Activated CD4-positive, alpha-beta memory T cell treated with anti-CD3 and anti-CD28 coated beads, Interleukin-2, amount 10 ng/mL, durations not matched to agents 7 days and 5 days (primary cell): ENCODE data around the gene UCKL1. TPM values are rescaled to one million over a fixed set of nuclear protein-coding genes. Genes with fewer than 3 reads are reported as not detected.
A peak's percentile ranks its signal among the peaks of the same experiment; 100 is the strongest.
"Not testable (repeated sequence)": the region's sequence is repeated elsewhere in the genome, so short reads cannot be mapped to it uniquely, and the experiment has no call there.

Experiments used
- CTCF ChIA-PET: fragments of 350-600 bp; sonication (Branson Sonifier 250); formaldehyde crosslinking; loops from one replicate; lab custom pipeline; 2021; ENCODE audit warnings: antibody characterized with exemption, inconsistent platforms; lab: Charles Lee
- POLR2A ChIA-PET: fragments of 350-600 bp; sonication (Branson Sonifier 250); formaldehyde crosslinking; loops from one replicate; lab custom pipeline; 2021; ENCODE audit warnings: antibody characterized with exemption; lab: Charles Lee
- DNase-seq: peaks from one replicate; pipeline ENCODE4 v3.0.0-alpha.2; 2020
- H3K27ac Mint-ChIP-seq: one replicate; pipeline ENCODE4 v1.8.0; 2021; ENCODE audit warnings: mild to moderate bottlenecking, mixed read lengths
- H3K27me3 Mint-ChIP-seq: one replicate; pipeline ENCODE4 v1.8.0; 2021; ENCODE audit warnings: mixed read lengths
- H3K36me3 Mint-ChIP-seq: one replicate; pipeline ENCODE4 v1.8.0; 2021; ENCODE audit warnings: low read depth, mixed read lengths
- H3K4me1 Mint-ChIP-seq: one replicate; pipeline ENCODE4 v1.8.0; 2021; ENCODE audit warnings: mixed read lengths
- H3K4me3 Mint-ChIP-seq: one replicate; pipeline ENCODE4 v1.8.0; 2021; ENCODE audit warnings: mild to moderate bottlenecking, mixed read lengths
- H3K9me3 Mint-ChIP-seq: one replicate; pipeline ENCODE4 v1.8.0; 2021; ENCODE audit warnings: mixed read lengths
- total RNA-seq, 2 experiments: library from RNA; stranded (reverse); gene quantifications; one replicate each; pipeline ENCODE4 v1.2.3, GENCODE V29; 2021

UCKL1 gene
- total RNA-seq, 2 experiments from 2014 or later, result 36.3 to 36.6 TPM

GRCh38 chr20:63962426-63963347 lies 6.5 kb upstream of the UCKL1 start:
- H3K9me3 Mint-ChIP-seq, result no peaks in the 10 kb centered on the region
- no peak for DNase-seq
- POLR2A ChIA-PET, result interaction anchor here (0.9 kb wide), 1 partner anchor 184 kb away, joined by 3 read pairs; no protein-coding TSS in a partner anchor
- H3K4me1 Mint-ChIP-seq, result peaks cover 9% of the 10 kb centered on the region
- no peak overlapping the region for H3K4me3 Mint-ChIP-seq
- no peak overlapping the region for H3K27ac Mint-ChIP-seq
- CTCF ChIA-PET, result interaction anchor here (1.5 kb wide), 1 partner anchor 17 kb away, joined by 5 read pairs; the partner anchor contains the start of genes PRPF6 and SAMD10
- no peaks in the 10 kb centered on the region for H3K27me3 Mint-ChIP-seq
- no peaks in the 10 kb centered on the region for H3K36me3 Mint-ChIP-seq

- POLR2A ChIA-PET, result interaction anchor here (0.9 to 1.1 kb wide), 2 partner anchors 9 to 183 kb away, joined by 3 read pairs; no protein-coding TSS in a partner anchor
- H3K36me3 Mint-ChIP-seq, result no peaks in the 10 kb centered on the region
- no peaks in the 10 kb centered on the region for H3K9me3 Mint-ChIP-seq
- H3K27ac Mint-ChIP-seq, result no peak overlapping the region
- H3K27me3 Mint-ChIP-seq, result no peaks in the 10 kb centered on the region
- peaks cover 16% of the 10 kb centered on the region for H3K4me1 Mint-ChIP-seq
- DNase-seq, result no peak
- CTCF ChIA-PET, result interaction anchor here (1.0 to 1.5 kb wide), 2 partner anchors 12 to 18 kb away, joined by 4 to 5 read pairs; partner anchors contain the start of genes PRPF6 and SAMD10
- H3K4me3 Mint-ChIP-seq, result no peak overlapping the region
These were observed 5.6 kb upstream of the UCKL1 start for GRCh38 chr20:63961664-63962425.

- H3K36me3 Mint-ChIP-seq, DNase-seq, H3K4me3 Mint-ChIP-seq, H3K27ac Mint-ChIP-seq, H3K9me3 Mint-ChIP-seq, H3K27me3 Mint-ChIP-seq: not testable (repeated sequence)
- ChIA-PET CTCF (interaction anchor here (1.0 to 1.5 kb wide), 2 partner anchors 13 to 19 kb away, joined by 4 to 5 read pairs; partner anchors contain the start of genes PRPF6 and SAMD10), POLR2A (interaction anchor here (0.9 to 1.1 kb wide), 2 partner anchors 10 to 182 kb away, joined by 3 read pairs; no protein-coding TSS in a partner anchor)
- H3K4me1 Mint-ChIP-seq, result peaks cover 18% of the 10 kb centered on the region
These were observed 4.7 kb upstream of the UCKL1 start for GRCh38 chr20:63960654-63961621.

- H3K27ac Mint-ChIP-seq, result no peak overlapping the region
- no peaks in the 10 kb centered on the region for H3K27me3 Mint-ChIP-seq
- POLR2A ChIA-PET, result no interaction called here
- peaks cover 24% of the 10 kb centered on the region for H3K4me1 Mint-ChIP-seq
- no peaks in the 10 kb centered on the region for H3K36me3 Mint-ChIP-seq
- CTCF ChIA-PET, result no interaction called here
- H3K9me3 Mint-ChIP-seq, result no peaks in the 10 kb centered on the region
- no peak for DNase-seq
- H3K4me3 Mint-ChIP-seq, result no peak overlapping the region
These were observed 3.5 kb upstream of the UCKL1 start for GRCh38 chr20:63959699-63960075.

- H3K27me3 Mint-ChIP-seq, result no peaks in the 10 kb centered on the region
- CTCF ChIA-PET, result interaction anchor here (0.6 kb wide), 1 partner anchor 100 kb away, joined by 6 read pairs; no protein-coding TSS in a partner anchor
- POLR2A ChIA-PET, result interaction anchor here (0.8 to 1.2 kb wide), 2 partner anchors 9 to 17 kb away, joined by 3 to 5 read pairs; no protein-coding TSS in a partner anchor
- H3K36me3 Mint-ChIP-seq, result no peaks in the 10 kb centered on the region
- no peak overlapping the region for H3K4me3 Mint-ChIP-seq
- no peaks in the 10 kb centered on the region for H3K9me3 Mint-ChIP-seq
- DNase-seq, result no peak
- no peak overlapping the region for H3K27ac Mint-ChIP-seq
- H3K4me1 Mint-ChIP-seq, result peaks cover 29% of the 10 kb centered on the region
These were observed 2.9 kb upstream of the UCKL1 start for GRCh38 chr20:63958964-63959698.

- peak overlapping the region; percentile 88 for H3K27ac Mint-ChIP-seq
- no peaks in the 10 kb centered on the region for H3K36me3 Mint-ChIP-seq
- no peaks in the 10 kb centered on the region for H3K27me3 Mint-ChIP-seq
- H3K4me3 Mint-ChIP-seq, result no peak overlapping the region
- POLR2A ChIA-PET, result interaction anchor here (0.8 to 1.2 kb wide), 2 partner anchors 10 to 16 kb away, joined by 3 to 5 read pairs; no protein-coding TSS in a partner anchor
- H3K9me3 Mint-ChIP-seq, result no peaks in the 10 kb centered on the region
- peaks cover 36% of the 10 kb centered on the region for H3K4me1 Mint-ChIP-seq
- CTCF ChIA-PET, result interaction anchor here (0.6 kb wide), 1 partner anchor 101 kb away, joined by 6 read pairs; no protein-coding TSS in a partner anchor
- DNase-seq, result no peak
These were observed 2.3 kb upstream of the UCKL1 start for GRCh38 chr20:63958471-63958870.

GRCh38 chr20:63957690-63958441 lies 1.6 kb upstream of the UCKL1 start:
- Mint-ChIP-seq H3K27me3 (no peaks in the 10 kb centered on the region), H3K36me3 (no peaks in the 10 kb centered on the region), H3K4me3 (no peak overlapping the region), H3K27ac (peak overlapping the region; percentile 88), H3K9me3 (no peaks in the 10 kb centered on the region), H3K4me1 (peaks cover 38% of the 10 kb centered on the region)
- POLR2A ChIA-PET, result interaction anchor here (1.1 to 1.8 kb wide), 3 partner anchors 10 to 93 kb away, joined by 5 to 9 read pairs (median 6); partner anchors contain the start of gene TPD52L2
- DNase-seq, result no peak
- CTCF ChIA-PET, result interaction anchor here (2.4 kb wide), 1 partner anchor 16 kb away, joined by 8 read pairs; no protein-coding TSS in a partner anchor

GRCh38 chr20:63957004-63957689 lies 931 bp upstream of the UCKL1 start:
- Mint-ChIP-seq H3K36me3 (no peaks in the 10 kb centered on the region), H3K4me1 (peaks cover 41% of the 10 kb centered on the region), H3K4me3 (peak overlapping the region; percentile 75), H3K27ac (peak overlapping the region; percentile 88), H3K27me3 (no peaks in the 10 kb centered on the region), H3K9me3 (no peaks in the 10 kb centered on the region)
- peak; percentile 79 for DNase-seq
- POLR2A ChIA-PET, result interaction anchor here (1.0 to 1.8 kb wide), 8 partner anchors 11 to 315 kb away, joined by 3 to 14 read pairs (median 6); partner anchors contain the start of genes DNAJC5, PRPF6, SAMD10 and TPD52L2
- CTCF ChIA-PET, result interaction anchor here (1.0 to 2.4 kb wide), 3 partner anchors 17 to 420 kb away, joined by 6 to 8 read pairs (median 7); partner anchors contain the start of gene PTK6

- H3K4me1 Mint-ChIP-seq, result peaks cover 44% of the 10 kb centered on the region
- DNase-seq, result no peak
- ChIA-PET CTCF (interaction anchor here (1.0 to 2.4 kb wide), 5 partner anchors 17 to 419 kb away, joined by 5 to 8 read pairs (median 6); partner anchors contain the start of genes PTK6 and TPD52L2), POLR2A (interaction anchor here (0.8 to 1.8 kb wide), 10 partner anchors 12 to 315 kb away, joined by 3 to 14 read pairs (median 5); partner anchors contain the start of genes DNAJC5, PRPF6, SAMD10 and TPD52L2)
- H3K36me3 Mint-ChIP-seq, result no peaks in the 10 kb centered on the region
- H3K27ac Mint-ChIP-seq, result peak overlapping the region; percentile 81
- H3K27me3 Mint-ChIP-seq, result no peaks in the 10 kb centered on the region
- H3K4me3 Mint-ChIP-seq, result peak overlapping the region; percentile 75
- H3K9me3 Mint-ChIP-seq, result no peaks in the 10 kb centered on the region
These were observed 418 bp upstream of the UCKL1 start for GRCh38 chr20:63956664-63957003.
